GM18873 (cell line): Measurements from ENCODE around the gene AUNIP.

Experiments used
- ATAC-seq: cut with Tn5 transposase; IDR thresholded peaks from one replicate; pipeline ENCODE4 v1.9.1; 2021; ENCODE audit warnings: mild to moderate bottlenecking, moderate library complexity, moderate number of reproducible peaks; ENCODE audit not compliant: unreplicated experiment, low FRiP score

AUNIP gene

GRCh38 chr1:25813071-25813733, 46.1 kb downstream of the AUNIP start:
- no peak for ATAC-seq

GRCh38 chr1:25811384-25812082, 47.7 kb downstream of the AUNIP start:
- ATAC-seq: no peak

- ATAC-seq: no peak
These were observed 48.6 kb downstream of the AUNIP start for GRCh38 chr1:25810341-25811299.

- no peak for ATAC-seq
These were observed 49.3 kb downstream of the AUNIP start for GRCh38 chr1:25809929-25810328.

GRCh38 chr1:25809283-25809926, 49.9 kb downstream of the AUNIP start:
- ATAC-seq: no peak

GRCh38 chr1:25808481-25809244, 50.6 kb downstream of the AUNIP start:
- no peak for ATAC-seq

- ATAC-seq: no peak
These were observed 51.5 kb downstream of the AUNIP start for GRCh38 chr1:25807480-25808390.

GRCh38 chr1:25806418-25806817, 52.8 kb downstream of the AUNIP start:
- no peak for ATAC-seq

GRCh38 chr1:25805863-25806225, 53.4 kb downstream of the AUNIP start:
- no peak for ATAC-seq

- ATAC-seq: no peak
These were observed 54.0 kb downstream of the AUNIP start for GRCh38 chr1:25804964-25805862.

GRCh38 chr1:25804244-25804963, 54.9 kb downstream of the AUNIP start:
- ATAC-seq: no peak

- no peak for ATAC-seq
These were observed 55.9 kb downstream of the AUNIP start for GRCh38 chr1:25803368-25803767.

GRCh38 chr1:25802915-25803314, 56.3 kb downstream of the AUNIP start:
- no peak for ATAC-seq

GRCh38 chr1:25800703-25801377, 58.4 kb downstream of the AUNIP start:
- no peak for ATAC-seq

GRCh38 chr1:25799935-25800702, 59.1 kb downstream of the AUNIP start, which contains the start of gene SELENON:
Gene SELENON, plus strand, starts transcription at chr1:25800193. Its CDS starts 38 bp downstream, at chr1:25800231.
- ATAC-seq: no peak
